K562 (cell line): Measurements from ENCODE around the gene ARHGAP26.

Experiments used
- BRF1 ChIP-seq: IDR thresholded peaks from 3 replicates; pipeline ENCODE4 v1.6.1; 2011; ENCODE audit warnings: borderline replicate concordance, mild to moderate bottlenecking; ENCODE audit not compliant: insufficient read length; ENCODE audit errors: extremely low read depth
- FOSL1 ChIP-seq: fragments of 200-800 bp; sonication (Bioruptor generic); conservative IDR thresholded peaks from 2 replicates; pipeline ENCODE4 v1.6.1; 2016; ENCODE audit warnings: missing genetic modification characterization, missing compliant biosample characterization
- HEY1 ChIP-seq: fragments of 250-450 bp; sonication (Bioruptor Pico); IDR thresholded peaks from 2 replicates; pipeline ENCODE4 v1.5.0; 2020; ENCODE audit warnings: mild to moderate bottlenecking, moderate library complexity, borderline replicate concordance
- KDM1A ChIP-seq, 2 experiments: fragments of 450-650 bp; IDR thresholded peaks; 2 replicates each; pipeline ENCODE4 v1.6.1; 2016; ENCODE audit warnings: mild to moderate bottlenecking in 2 of 2
- NONO ChIP-seq, 2 experiments: fragments of 200-400 bp in 1 of 2; fragments of 450-650 bp in 1 of 2; formaldehyde crosslinking in 1 of 2; IDR thresholded peaks; 2 replicates each; pipeline ENCODE4 v1.6.1; 2017; ENCODE audit warnings: low read depth in 2 of 2, mild to moderate bottlenecking in 2 of 2, moderate library complexity in 2 of 2, low read length in 1 of 2
- OTX1 ChIP-seq: fragments of 450-650 bp; formaldehyde crosslinking; IDR thresholded peaks from 2 replicates; pipeline ENCODE4 v1.4.0; 2022; ENCODE audit warnings: mild to moderate bottlenecking
- THRA ChIP-seq: fragments of 450-650 bp; IDR thresholded peaks from 2 replicates; pipeline ENCODE4 v1.6.1; 2017; ENCODE audit warnings: mild to moderate bottlenecking, moderate library complexity
- TF ChIP-seq, protein P1 (sequence below): fragments of 450-650 bp; IDR thresholded peaks from 2 replicates; pipeline ENCODE4 v1.6.1; 2016

- TF ChIP-seq NONO (IDR thresholded peaks at IDR 0.05; ENCODE audit: low read depth in 2 of 2, low read length in 1 of 2), result no peak
- no peak for TF ChIP-seq BRF1
- TF ChIP-seq KDM1A (IDR thresholded peaks at IDR 0.05), result no peak
- TF ChIP-seq THRA, result no peak
- TF ChIP-seq FOSL1 (tag), result no peak
- TF ChIP-seq, protein P1, sequence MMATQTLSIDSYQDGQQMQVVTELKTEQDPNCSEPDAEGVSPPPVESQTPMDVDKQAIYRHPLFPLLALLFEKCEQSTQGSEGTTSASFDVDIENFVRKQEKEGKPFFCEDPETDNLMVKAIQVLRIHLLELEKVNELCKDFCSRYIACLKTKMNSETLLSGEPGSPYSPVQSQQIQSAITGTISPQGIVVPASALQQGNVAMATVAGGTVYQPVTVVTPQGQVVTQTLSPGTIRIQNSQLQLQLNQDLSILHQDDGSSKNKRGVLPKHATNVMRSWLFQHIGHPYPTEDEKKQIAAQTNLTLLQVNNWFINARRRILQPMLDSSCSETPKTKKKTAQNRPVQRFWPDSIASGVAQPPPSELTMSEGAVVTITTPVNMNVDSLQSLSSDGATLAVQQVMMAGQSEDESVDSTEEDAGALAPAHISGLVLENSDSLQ, result no peak
- no peak for TF ChIP-seq OTX1 (CRISPR knock-in tag)
- TF ChIP-seq HEY1 (CRISPR knock-in tag), result no peak
Observed at GRCh38 chr5:142910128-142910527, 140.0 kb downstream of the ARHGAP26 start.
